Measurements from ENCODE around the gene TMEM167B.

Gene TMEM167B

DNA sequence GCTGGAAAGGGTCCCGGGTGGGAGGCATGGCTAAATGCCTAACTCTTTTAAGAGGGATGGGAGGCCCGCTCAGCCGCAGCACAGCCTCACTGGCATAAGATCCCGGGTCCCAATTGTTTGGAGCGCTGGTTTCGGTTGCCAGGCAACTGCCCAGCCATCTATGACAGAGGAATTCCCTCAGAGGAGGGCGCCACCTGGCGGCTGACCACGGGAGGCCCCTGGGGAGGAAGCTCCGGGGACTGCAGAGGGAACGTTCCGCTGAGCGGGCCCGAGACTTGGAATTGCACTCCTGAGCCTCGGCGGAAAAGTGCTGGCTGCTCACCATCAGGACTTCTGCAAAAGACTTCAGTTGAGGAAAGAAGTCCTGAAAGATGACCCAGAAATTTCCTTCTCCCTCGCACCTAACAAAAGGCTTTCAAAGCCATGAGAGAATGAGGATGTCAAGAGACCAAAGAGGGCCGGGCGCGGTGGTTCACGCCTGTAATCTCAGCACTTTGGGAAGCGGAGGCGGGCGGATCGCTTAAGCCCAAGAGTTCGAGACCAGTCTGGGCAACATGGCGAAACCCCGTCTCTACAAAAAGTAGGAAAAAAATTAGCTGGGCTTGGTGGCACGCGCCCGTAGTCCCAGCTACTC is 22.2 kb downstream of the TMEM167B start:
- no peak overlapping the region for H3K27ac ChIP-seq (ENCODE audit: low read depth, low read length)
- peak overlapping the region; percentile 84 for H3K4me2 ChIP-seq (ENCODE audit: low read length)
- no peaks in the 10 kb centered on the region for H3K79me2 ChIP-seq (ENCODE audit: control insufficient read depth, low read length)
- peaks cover 27% of the 10 kb centered on the region for H3K4me1 ChIP-seq (ENCODE audit: control insufficient read depth, low read length)
- no peaks in the 10 kb centered on the region for H4K20me1 ChIP-seq (ENCODE audit: control insufficient read depth, insufficient read depth, low read depth, low read length)
- peak overlapping the region; percentile 71 for H3K4me3 ChIP-seq (ENCODE audit: low read length)
- H3F3A ChIP-seq (ENCODE audit: control insufficient read depth, insufficient read depth): no peaks in the 10 kb centered on the region
- H3K9me2 ChIP-seq (replicated peaks; ENCODE audit: control insufficient read depth, low read length): no peaks in the 10 kb centered on the region
- H3K36me3 ChIP-seq (ENCODE audit: control insufficient read depth, low read length): no peaks in the 10 kb centered on the region
- H3K9me3 ChIP-seq (ENCODE audit: control insufficient read depth, insufficient read depth, low read length): no peaks in the 10 kb centered on the region
- TF ChIP-seq EZH2phosphoT487 (IDR thresholded peaks at IDR 0.05; ENCODE audit: borderline replicate concordance, low read length): no peak
- TF ChIP-seq, protein P1, sequence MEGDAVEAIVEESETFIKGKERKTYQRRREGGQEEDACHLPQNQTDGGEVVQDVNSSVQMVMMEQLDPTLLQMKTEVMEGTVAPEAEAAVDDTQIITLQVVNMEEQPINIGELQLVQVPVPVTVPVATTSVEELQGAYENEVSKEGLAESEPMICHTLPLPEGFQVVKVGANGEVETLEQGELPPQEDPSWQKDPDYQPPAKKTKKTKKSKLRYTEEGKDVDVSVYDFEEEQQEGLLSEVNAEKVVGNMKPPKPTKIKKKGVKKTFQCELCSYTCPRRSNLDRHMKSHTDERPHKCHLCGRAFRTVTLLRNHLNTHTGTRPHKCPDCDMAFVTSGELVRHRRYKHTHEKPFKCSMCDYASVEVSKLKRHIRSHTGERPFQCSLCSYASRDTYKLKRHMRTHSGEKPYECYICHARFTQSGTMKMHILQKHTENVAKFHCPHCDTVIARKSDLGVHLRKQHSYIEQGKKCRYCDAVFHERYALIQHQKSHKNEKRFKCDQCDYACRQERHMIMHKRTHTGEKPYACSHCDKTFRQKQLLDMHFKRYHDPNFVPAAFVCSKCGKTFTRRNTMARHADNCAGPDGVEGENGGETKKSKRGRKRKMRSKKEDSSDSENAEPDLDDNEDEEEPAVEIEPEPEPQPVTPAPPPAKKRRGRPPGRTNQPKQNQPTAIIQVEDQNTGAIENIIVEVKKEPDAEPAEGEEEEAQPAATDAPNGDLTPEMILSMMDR (IDR thresholded peaks at IDR 0.05; ENCODE audit: low read depth, low read length, poor library complexity, severe bottlenecking): peak; percentile 95
- peaks cover 42% of the 10 kb centered on the region for H3K27me3 ChIP-seq (ENCODE audit: control insufficient read depth, low read length)

DNA sequence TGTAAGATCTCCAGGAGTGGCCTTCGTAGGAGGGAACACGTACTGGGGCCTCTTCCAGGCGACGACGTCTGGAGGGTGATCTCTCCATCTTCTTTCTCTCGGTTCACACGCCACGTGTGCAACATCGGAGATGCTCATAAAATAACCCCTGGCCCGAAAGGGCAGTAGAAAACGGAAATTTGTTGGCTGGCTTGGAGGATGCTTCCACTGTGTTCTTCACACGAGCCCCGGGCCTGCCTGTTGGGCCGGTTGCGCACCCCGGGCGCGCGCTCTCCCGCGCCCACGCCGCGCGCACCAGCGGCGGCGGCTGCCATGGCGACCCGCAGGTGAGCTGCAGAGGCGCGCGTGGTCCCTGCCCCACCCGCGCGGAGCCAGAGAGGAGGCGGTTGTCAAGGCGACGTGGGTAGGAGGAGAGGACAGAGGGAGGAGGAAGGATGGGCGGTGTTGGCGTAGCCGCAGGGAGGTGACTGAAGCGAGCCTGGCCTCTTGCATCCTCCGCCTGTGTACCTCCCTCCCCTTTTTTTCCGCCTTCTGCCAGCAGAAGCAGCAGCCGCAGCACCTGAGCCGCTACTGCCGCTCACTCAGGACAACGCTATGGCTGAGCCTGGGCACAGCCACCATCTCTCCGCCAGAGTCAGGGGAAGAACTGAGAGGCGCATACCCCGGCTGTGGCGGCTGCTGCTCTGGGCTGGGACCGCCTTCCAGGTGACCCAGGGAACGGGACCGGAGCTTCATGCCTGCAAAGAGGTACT is 23.2 kb downstream of the TMEM167B start, which contains the start of gene ELAPOR1:
ELAPOR1 (plus strand) TSS at position 526 of the 752 bp plus-strand sequence; CDS start at position 595, 69 bp downstream.
- Histone ChIP-seq H4K20me1 (ENCODE audit: control insufficient read depth, insufficient read depth, low read depth, low read length) (no peaks in the 10 kb centered on the region), H3K27me3 (ENCODE audit: control insufficient read depth, low read length) (peaks cover 39% of the 10 kb centered on the region), H3K9me3 (ENCODE audit: control insufficient read depth, insufficient read depth, low read length) (no peaks in the 10 kb centered on the region), H3K79me2 (ENCODE audit: control insufficient read depth, low read length) (no peaks in the 10 kb centered on the region), H3K9me2 (replicated peaks; ENCODE audit: control insufficient read depth, low read length) (no peaks in the 10 kb centered on the region), H3K4me1 (ENCODE audit: control insufficient read depth, low read length) (peaks cover 35% of the 10 kb centered on the region), H3K4me3 (ENCODE audit: low read length) (peak within 1 kb of the TSS; percentile 71), H3F3A (ENCODE audit: control insufficient read depth, insufficient read depth) (no peaks in the 10 kb centered on the region), H3K4me2 (ENCODE audit: low read length) (peak within 1 kb of the TSS; percentile 84), H3K36me3 (ENCODE audit: control insufficient read depth, low read length) (no peaks in the 10 kb centered on the region), H3K27ac (ENCODE audit: low read depth, low read length) (no peak within 1 kb of the TSS)
- TF ChIP-seq EZH2phosphoT487 (IDR thresholded peaks at IDR 0.05; ENCODE audit: borderline replicate concordance, low read length): 0 out of 2 replicates have a peak, but pooled peaks have one; percentile 48
- TF ChIP-seq, protein P1 (IDR thresholded peaks at IDR 0.05; ENCODE audit: low read depth, low read length, poor library complexity, severe bottlenecking): no peak

DNA sequence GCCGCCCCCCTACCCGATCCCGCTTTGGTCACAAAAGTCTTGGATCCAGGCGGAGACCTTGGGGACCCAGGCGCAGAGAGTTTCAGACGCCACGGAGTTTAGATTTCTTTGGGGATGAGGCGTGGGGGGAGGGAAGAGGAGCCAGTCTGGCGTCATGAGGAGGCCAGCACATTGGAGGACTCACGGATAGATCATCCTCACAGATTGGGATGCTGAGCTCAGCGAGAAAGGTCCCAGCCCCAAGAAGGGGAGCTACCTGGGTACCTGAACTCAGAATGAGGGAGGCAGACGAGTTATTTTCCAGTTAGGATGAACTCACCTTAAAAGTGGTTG is 23.7 kb downstream of the TMEM167B start:
- no peak for TF ChIP-seq EZH2phosphoT487 (IDR thresholded peaks at IDR 0.05; ENCODE audit: borderline replicate concordance, low read length)
- TF ChIP-seq, protein P1 (IDR thresholded peaks at IDR 0.05; ENCODE audit: low read depth, low read length, poor library complexity, severe bottlenecking): no peak
- H3K36me3 ChIP-seq (ENCODE audit: control insufficient read depth, low read length): no peaks in the 10 kb centered on the region
- H3K4me1 ChIP-seq (ENCODE audit: control insufficient read depth, low read length): peaks cover 35% of the 10 kb centered on the region
- no peaks in the 10 kb centered on the region for H4K20me1 ChIP-seq (ENCODE audit: control insufficient read depth, insufficient read depth, low read depth, low read length)
- H3K4me2 ChIP-seq (ENCODE audit: low read length): peak overlapping the region; percentile 84
- no peaks in the 10 kb centered on the region for H3K9me2 ChIP-seq (replicated peaks; ENCODE audit: control insufficient read depth, low read length)
- H3K9me3 ChIP-seq (ENCODE audit: control insufficient read depth, insufficient read depth, low read length): no peaks in the 10 kb centered on the region
- peaks cover 39% of the 10 kb centered on the region for H3K27me3 ChIP-seq (ENCODE audit: control insufficient read depth, low read length)
- H3K4me3 ChIP-seq (ENCODE audit: low read length): peak overlapping the region; percentile 71
- no peaks in the 10 kb centered on the region for H3F3A ChIP-seq (ENCODE audit: control insufficient read depth, insufficient read depth)
- H3K79me2 ChIP-seq (ENCODE audit: control insufficient read depth, low read length): no peaks in the 10 kb centered on the region
- no peak overlapping the region for H3K27ac ChIP-seq (ENCODE audit: low read depth, low read length)

Data from DOHH2 (cell line).